COLO829 (cell line): ENCODE results near the gene DEFB128.

ENCODE experiments used
- DNase-seq: peaks from one replicate; pipeline ENCODE4 v3.0.0; 2012; ENCODE audit warnings: low spot score

DEFB128 gene

GRCh38 chr20:152131-152530 lies 37.4 kb downstream of the DEFB128 start:
- DNase-seq = peak; percentile 32

DNA sequence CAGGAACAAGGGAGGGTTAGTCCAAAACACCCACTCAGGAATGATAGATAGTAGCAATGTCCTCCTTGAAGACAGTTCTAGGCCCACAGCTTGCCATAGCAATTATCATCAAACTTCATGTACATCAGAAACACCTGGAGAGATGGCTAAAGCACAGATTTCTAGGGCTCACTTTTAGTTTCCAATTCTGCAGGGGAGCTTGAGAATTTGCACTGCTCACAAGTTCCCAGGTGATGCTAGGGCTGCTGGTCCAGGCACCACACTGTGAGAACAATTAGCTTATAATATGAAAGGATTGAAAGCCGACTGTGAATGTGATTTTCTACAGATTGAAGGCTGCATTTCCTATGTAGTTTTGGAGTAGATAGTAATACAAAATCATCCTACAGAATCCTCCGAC lies 43.6 kb downstream of the DEFB128 start:
- no peak for DNase-seq

DNA sequence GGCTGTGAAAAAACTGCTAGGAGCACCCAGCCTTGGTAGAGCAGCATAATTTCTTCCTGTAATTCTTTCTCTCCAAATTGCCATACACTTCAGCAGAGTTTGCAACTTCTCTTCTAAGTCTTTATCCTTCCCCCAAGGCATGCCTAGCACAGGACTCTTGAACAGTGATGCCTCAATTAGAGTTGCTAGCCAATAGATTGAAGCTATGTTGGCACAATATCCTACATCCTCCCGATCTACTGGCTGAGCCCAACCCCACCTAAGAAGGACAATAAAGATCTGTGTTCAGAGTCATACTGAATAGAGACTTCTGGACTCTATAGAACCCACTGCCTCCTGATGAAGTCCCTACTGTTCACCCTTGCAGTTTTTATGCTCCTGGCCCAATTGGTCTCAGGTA lies 47.2 kb downstream of the DEFB128 start, which contains the start of gene DEFB126:
TSS of gene DEFB126 (plus strand) at position 301 of the 400 bp plus-strand sequence. CDS start at position 340, 39 bp downstream.
- no peak for DNase-seq
